Cardiac fibroblast (primary cell): ENCODE results near the gene ASPSCR1.

Source experiments
- DNase-seq, 2 donors: peaks; one replicate each; pipeline versions ENCODE4 v3.0.0 to v3.0.0-alpha.2; 2010; ENCODE audit warnings: low read depth in 2 of 2
- H3K4me3 ChIP-seq, 2 donors: replicated peaks in 1 of 2; 1 replicate in 1 of 2; 2 replicates in 1 of 2; pipeline ENCODE4 v1.5.1; 2011; ENCODE audit warnings: low read depth in 2 of 2, low read length in 2 of 2, mild to moderate bottlenecking in 2 of 2, moderate library complexity in 1 of 2
- TF ChIP-seq, protein P1 (sequence below): IDR thresholded peaks from one replicate; pipeline ENCODE4 v1.5.1; 2011; ENCODE audit warnings: low read depth, mild to moderate bottlenecking, low read length, inconsistent platforms

Gene ASPSCR1

DNA sequence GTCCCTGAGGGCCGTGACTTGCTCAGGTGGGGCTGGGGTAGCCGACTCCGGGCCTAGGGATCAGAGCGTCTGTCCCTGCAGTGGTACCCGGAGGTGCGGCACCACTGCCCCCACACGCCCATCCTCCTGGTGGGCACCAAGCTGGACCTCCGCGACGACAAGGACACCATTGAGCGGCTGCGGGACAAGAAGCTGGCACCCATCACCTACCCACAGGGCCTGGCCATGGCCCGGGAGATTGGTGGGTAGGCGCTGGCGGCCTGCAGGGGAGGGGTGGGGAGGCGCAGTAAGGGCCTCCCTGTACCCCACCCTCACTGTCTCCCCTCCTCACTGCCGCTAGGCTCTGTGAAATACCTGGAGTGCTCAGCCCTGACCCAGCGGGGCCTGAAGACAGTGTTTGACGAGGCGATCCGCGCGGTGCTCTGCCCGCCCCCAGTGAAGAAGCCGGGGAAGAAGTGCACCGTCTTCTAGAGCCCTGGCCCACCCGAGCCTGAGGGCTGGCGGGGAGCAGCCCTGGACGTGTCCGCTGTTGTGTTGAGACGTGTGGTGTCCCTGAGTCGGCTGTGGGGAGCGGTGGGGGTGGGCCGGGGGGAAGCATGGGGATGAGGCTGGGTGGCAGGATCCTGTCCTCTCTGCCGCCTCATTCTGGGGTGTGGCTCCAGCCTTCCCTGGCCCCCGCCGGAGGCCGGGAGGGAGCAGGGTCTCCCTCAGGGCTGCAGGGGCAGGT is 56.1 kb downstream of the ASPSCR1 start:
- TF ChIP-seq, protein P1, sequence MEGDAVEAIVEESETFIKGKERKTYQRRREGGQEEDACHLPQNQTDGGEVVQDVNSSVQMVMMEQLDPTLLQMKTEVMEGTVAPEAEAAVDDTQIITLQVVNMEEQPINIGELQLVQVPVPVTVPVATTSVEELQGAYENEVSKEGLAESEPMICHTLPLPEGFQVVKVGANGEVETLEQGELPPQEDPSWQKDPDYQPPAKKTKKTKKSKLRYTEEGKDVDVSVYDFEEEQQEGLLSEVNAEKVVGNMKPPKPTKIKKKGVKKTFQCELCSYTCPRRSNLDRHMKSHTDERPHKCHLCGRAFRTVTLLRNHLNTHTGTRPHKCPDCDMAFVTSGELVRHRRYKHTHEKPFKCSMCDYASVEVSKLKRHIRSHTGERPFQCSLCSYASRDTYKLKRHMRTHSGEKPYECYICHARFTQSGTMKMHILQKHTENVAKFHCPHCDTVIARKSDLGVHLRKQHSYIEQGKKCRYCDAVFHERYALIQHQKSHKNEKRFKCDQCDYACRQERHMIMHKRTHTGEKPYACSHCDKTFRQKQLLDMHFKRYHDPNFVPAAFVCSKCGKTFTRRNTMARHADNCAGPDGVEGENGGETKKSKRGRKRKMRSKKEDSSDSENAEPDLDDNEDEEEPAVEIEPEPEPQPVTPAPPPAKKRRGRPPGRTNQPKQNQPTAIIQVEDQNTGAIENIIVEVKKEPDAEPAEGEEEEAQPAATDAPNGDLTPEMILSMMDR: no peak
- no peak overlapping the region for H3K4me3 ChIP-seq
- DNase-seq: no peak

DNA sequence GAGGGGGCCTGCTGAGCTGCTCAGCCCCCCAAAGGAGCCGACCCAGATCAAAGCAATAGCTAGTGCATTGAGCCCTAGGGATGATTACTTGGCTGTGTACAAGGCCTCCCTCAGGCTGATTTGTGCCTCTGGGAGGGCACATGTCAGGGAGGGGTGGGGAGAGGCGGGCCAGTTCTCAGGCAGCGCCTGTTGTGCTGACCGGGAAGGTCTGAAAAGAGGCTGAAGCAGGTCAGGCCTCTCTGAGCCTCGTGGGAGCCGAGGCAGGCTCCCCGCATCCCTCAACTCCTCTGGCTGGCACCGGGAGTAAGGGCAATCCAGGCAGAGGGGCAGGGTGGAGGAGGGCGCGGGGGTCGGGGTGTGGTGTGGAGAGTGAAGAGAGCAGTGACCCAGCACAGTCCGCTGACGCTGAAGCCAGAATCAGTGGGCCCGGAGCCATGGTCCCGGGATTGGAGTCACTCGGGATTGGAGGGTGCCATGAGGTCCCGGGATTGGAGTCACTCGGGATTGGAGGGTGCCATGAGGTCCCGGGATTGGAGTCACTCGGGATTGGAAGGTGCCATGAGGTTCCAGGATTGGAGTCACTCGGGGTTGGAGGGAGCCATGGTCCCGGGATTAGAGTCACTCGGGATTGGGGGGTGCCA is 57.1 kb downstream of the ASPSCR1 start:
- TF ChIP-seq, protein P1: no peak
- H3K4me3 ChIP-seq: no peak overlapping the region
- no peak for DNase-seq

DNA sequence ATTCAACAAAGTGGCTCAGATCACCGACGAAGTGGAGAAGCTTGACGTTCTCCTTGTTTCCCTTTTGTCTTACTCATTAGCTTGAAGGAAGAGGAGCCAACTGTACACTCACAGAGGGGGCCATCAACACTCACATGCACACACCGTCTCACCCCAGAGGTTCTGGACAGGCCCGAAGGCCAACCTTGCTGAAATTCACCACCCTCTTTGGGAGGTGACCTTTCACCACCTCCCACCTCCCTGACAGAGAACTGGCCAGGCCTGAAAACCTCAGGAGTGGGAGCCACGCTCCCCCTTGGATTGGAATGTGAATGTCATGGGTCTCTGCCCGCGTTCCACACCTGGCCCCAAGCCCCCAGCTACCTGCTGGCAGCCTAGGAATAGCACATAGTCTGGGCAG is 58.1 kb downstream of the ASPSCR1 start:
- no peak overlapping the region for H3K4me3 ChIP-seq
- TF ChIP-seq, protein P1: no peak
- DNase-seq: no peak

DNA sequence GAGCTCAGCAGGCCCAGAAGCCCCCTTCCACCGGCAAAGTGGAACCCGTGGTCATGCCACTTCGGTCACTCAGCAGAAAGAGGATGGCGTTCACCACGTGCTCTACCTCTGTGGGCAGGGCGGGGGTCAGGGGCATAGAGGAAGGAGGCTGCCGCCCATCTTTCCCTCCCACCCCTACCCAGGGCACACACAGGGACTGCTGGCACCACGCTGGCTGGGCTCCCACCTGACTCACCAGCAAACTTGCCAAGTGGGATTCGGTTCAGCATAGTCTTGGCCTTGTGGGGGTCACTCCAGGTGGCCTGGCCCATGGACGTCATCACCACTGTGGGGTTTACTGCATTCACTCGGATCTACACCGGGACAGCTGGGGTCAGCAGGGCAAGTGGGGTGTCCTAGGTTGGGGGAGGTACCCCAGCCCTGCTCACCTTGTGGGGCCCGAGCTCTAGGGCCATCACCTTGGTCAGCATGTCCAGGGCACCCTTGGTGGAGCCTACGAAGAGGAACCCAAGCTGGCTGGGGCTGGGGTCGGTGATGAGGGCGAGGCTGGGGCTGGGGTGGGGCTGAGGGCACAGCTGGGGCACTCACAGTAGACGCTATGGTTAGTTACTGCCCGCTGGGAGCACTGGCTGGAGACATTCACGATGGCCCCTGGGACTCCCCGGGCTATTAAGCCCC is 58.7 kb downstream of the ASPSCR1 start:
- TF ChIP-seq, protein P1: no peak
- peak overlapping the region; percentile 65 to 74 for H3K4me3 ChIP-seq
- DNase-seq: no peak

DNA sequence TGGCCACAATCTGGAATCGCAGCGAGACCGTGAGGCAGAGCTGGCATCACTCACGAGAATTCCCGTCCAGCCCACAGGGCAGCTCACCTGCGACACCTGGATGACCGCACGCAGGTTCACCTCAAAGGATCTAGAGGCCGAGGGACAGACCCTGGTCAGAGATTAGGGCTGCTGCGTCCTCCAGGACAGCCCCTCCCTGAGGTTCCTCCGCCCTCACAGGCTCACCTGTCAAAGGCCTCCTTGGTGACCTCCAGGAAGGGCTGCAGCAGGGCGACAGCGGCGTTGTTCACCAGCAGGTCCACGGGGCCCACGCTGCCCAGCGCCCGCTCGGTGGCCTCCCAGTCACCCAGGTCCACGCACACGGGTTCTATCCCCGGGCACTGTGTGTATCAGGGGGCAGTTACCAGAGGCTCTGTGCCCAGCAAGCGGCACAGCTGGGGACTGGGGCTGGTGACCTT is 59.2 kb downstream of the ASPSCR1 start:
- H3K4me3 ChIP-seq: peak overlapping the region; percentile 65 to 74
- DNase-seq: no peak
- TF ChIP-seq, protein P1: no peak

DNA sequence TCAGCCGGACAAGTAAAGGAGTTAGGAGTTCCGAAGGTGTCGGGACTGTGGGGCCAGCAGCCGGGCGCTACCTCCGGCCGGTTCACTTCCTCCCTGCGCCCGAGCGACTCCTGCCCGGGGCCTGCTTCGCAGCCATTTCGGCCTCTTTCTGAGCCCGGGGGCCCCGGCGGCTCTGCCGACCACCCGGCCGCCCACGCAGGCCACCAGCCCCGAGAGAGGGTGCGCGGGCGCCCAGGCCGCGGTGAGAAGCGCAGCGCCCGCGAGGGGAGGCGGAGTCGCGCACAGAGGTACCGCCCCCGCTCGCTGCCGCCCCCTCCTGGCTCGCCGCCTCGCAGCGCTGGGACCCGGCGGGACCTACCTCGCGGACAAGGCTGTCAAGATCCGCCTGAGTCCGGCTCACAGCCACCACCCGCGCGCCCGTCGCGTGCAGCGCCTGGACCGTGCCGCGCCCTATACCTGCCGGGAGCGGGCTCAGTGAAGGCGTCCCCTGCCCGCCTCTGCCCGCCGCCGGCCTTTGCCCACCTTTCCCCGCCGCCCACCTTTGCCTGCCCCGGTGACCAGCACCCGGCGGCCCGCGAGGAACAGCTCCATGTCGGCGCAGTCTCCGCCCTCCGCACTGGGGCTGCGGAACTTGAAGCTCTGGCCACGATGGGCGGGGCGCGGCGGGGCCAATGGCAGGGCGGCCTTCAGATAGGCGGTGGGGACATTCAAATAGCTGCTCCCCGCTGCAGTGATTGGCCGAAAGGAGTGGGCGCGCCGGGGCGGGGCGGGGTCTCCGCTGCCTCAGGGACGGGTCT is 59.9 kb downstream of the ASPSCR1 start, which contains the start of gene DCXR:
DCXR (minus strand) TSS at position 606 of the 797 bp plus-strand sequence; CDS start at position 591, 15 bp downstream.
- TF ChIP-seq, protein P1: peak; percentile 34
- peak; percentile 97 for DNase-seq

More for the DNA sequence above, 59.9 kb downstream of the ASPSCR1 start, which contains the start of gene DCXR:
- H3K4me3 ChIP-seq: peak within 1 kb of the TSS; percentile 65 to 74
